HG03571 (cell line): Measurements from ENCODE around the gene DIAPH2.

Experiments
- ATAC-seq: cut with Tn5 transposase; IDR thresholded peaks from one replicate; pipeline ENCODE4 v1.9.1; 2021; ENCODE audit not compliant: unreplicated experiment

The DIAPH2 gene

GRCh38 chrX:97538745-97539144 is 854.1 kb downstream of the DIAPH2 start:
- ATAC-seq: no peak

GRCh38 chrX:97539970-97540519 is 855.4 kb downstream of the DIAPH2 start:
- ATAC-seq: no peak

- ATAC-seq: no peak
Observed at GRCh38 chrX:97547877-97548578, 863.4 kb downstream of the DIAPH2 start.

- no peak for ATAC-seq
Observed at GRCh38 chrX:97551821-97552220, 867.2 kb downstream of the DIAPH2 start.

GRCh38 chrX:97553833-97554232 is 869.2 kb downstream of the DIAPH2 start:
- ATAC-seq: no peak

GRCh38 chrX:97556359-97556758 is 871.7 kb downstream of the DIAPH2 start:
- ATAC-seq: no peak

- peak; percentile 96 for ATAC-seq
Observed at GRCh38 chrX:97563531-97564133, 879.0 kb downstream of the DIAPH2 start.

GRCh38 chrX:97564496-97564895 is 879.9 kb downstream of the DIAPH2 start:
- ATAC-seq: no peak

- no peak for ATAC-seq
Observed at GRCh38 chrX:97587171-97587570, 902.5 kb downstream of the DIAPH2 start.

- ATAC-seq: no peak
Observed at GRCh38 chrX:97594646-97595224, 910.1 kb downstream of the DIAPH2 start.

GRCh38 chrX:97597954-97598353 is 913.3 kb downstream of the DIAPH2 start:
- no peak for ATAC-seq

GRCh38 chrX:97602465-97603258 is 918.0 kb downstream of the DIAPH2 start:
- no peak for ATAC-seq

- ATAC-seq: no peak
Observed at GRCh38 chrX:97605271-97605670, 920.6 kb downstream of the DIAPH2 start.

GRCh38 chrX:97609357-97609756 is 924.7 kb downstream of the DIAPH2 start:
- no peak for ATAC-seq

- ATAC-seq: no peak
Observed at GRCh38 chrX:97609938-97610337, 925.3 kb downstream of the DIAPH2 start.

GRCh38 chrX:97616883-97617530 is 932.4 kb downstream of the DIAPH2 start:
- peak; percentile 96 for ATAC-seq

- no peak for ATAC-seq
Observed at GRCh38 chrX:97619499-97619898, 934.9 kb downstream of the DIAPH2 start.

- ATAC-seq: no peak
Observed at GRCh38 chrX:97622111-97622510, 937.5 kb downstream of the DIAPH2 start.

- no peak for ATAC-seq
Observed at GRCh38 chrX:97628326-97628725, 943.7 kb downstream of the DIAPH2 start.

GRCh38 chrX:97628807-97629596 is 944.4 kb downstream of the DIAPH2 start:
- ATAC-seq: no peak
